AG04450 (cell line): Measurements from ENCODE around the gene TNFSF8. TPM values are rescaled to one million over a fixed set of nuclear protein-coding genes. Genes with fewer than 3 reads are reported as not detected.

Experiments
- CTCF ChIA-PET: fragments of 300-600, 350-600 bp; formaldehyde crosslinking; extraction: SDS; loops from one replicate; lab custom pipeline; 2022; ENCODE audit warnings: antibody characterized with exemption, inconsistent platforms; lab: Charles Lee
- POLR2A ChIA-PET: fragments of 350-600 bp; formaldehyde crosslinking; extraction: SDS; loops from one replicate; lab custom pipeline; 2021; ENCODE audit warnings: antibody characterized with exemption, inconsistent platforms; lab: Yijun Ruan, JAX
- DNase-seq: peaks from one replicate; pipeline ENCODE4 v3.0.0-alpha.2; 2011; ENCODE audit warnings: low read depth, low spot score
- H3K27ac ChIP-seq: one replicate; pipeline ENCODE4 v1.5.1; 2012; ENCODE audit warnings: low read depth, low read length, control low read depth
- H3K27me3 ChIP-seq: one replicate; pipeline ENCODE4 v1.6.0; 2012; ENCODE audit warnings: low read length; ENCODE audit not compliant: control insufficient read depth, insufficient read depth
- H3K4me3 ChIP-seq: 2 replicates; pipeline ENCODE4 v1.5.1; 2011; ENCODE audit warnings: mild to moderate bottlenecking, low read depth, low read length, control low read depth
- H3K9me3 ChIP-seq: 2 replicates; pipeline ENCODE4 v1.5.1; 2012; ENCODE audit warnings: low read length; ENCODE audit not compliant: control insufficient read depth, insufficient read depth
- CTCF ChIP-seq: IDR thresholded peaks from 2 replicates; pipeline ENCODE4 v1.5.1; 2011; ENCODE audit warnings: low read depth, low read length, control low read depth, inconsistent platforms
- polyA plus RNA-seq: library from polyadenylated mRNA; depleted of rRNA; stranded (reverse); fragments of >200 nt; gene quantifications from 2 replicates; pipeline ENCODE4 v1.2.3, GENCODE V29; 2011

TNFSF8 gene
- polyA plus RNA-seq, 1 experiment, result not detected

- ChIA-PET POLR2A (no interaction called here), CTCF (no interaction called here)
- DNase-seq, result no peak
Measured at GRCh38 chr9:114880291-114880745, 50.1 kb downstream of the TNFSF8 start.

GRCh38 chr9:114878879-114879564 lies 51.4 kb downstream of the TNFSF8 start:
- no peaks in the 10 kb centered on the region for H3K27me3 ChIP-seq
- no peak for TF ChIP-seq CTCF
- CTCF ChIA-PET, result no interaction called here
- POLR2A ChIA-PET, result no interaction called here
- no peak for DNase-seq
- H3K4me3 ChIP-seq, result no peak overlapping the region
- no peak overlapping the region for H3K27ac ChIP-seq
- peaks cover 9% of the 10 kb centered on the region for H3K9me3 ChIP-seq

More at GRCh38 chr9:114880291-114880745, 50.1 kb downstream of the TNFSF8 start:
- Histone ChIP-seq H3K9me3 (peaks cover 9% of the 10 kb centered on the region), H3K27me3 (no peaks in the 10 kb centered on the region), H3K27ac (no peak overlapping the region), H3K4me3 (no peak overlapping the region)
- no peak for TF ChIP-seq CTCF

- H3K27me3 ChIP-seq, result no peaks in the 10 kb centered on the region
- DNase-seq, result no peak
- H3K4me3 ChIP-seq, result no peak overlapping the region
- ChIA-PET POLR2A (no interaction called here), CTCF (no interaction called here)
- no peak for TF ChIP-seq CTCF
- no peak overlapping the region for H3K27ac ChIP-seq
- peaks cover 4% of the 10 kb centered on the region for H3K9me3 ChIP-seq
Measured at GRCh38 chr9:114869845-114870244, 60.5 kb downstream of the TNFSF8 start.

- ChIA-PET POLR2A (no interaction called here), CTCF (no interaction called here)
- DNase-seq, result no peak
- H3K4me3 ChIP-seq, result no peak overlapping the region
- no peak overlapping the region for H3K27ac ChIP-seq
- H3K27me3 ChIP-seq, result no peaks in the 10 kb centered on the region
- no peak for TF ChIP-seq CTCF
- peaks cover 4% of the 10 kb centered on the region for H3K9me3 ChIP-seq
Measured at GRCh38 chr9:114869378-114869777, 61.0 kb downstream of the TNFSF8 start.

- DNase-seq, result no peak
- Histone ChIP-seq H3K27ac (no peak overlapping the region), H3K4me3 (no peak overlapping the region), H3K27me3 (no peaks in the 10 kb centered on the region), H3K9me3 (peaks cover 4% of the 10 kb centered on the region)
- ChIA-PET CTCF (interaction anchor here (1.1 kb wide), 1 partner anchor 39 kb away, joined by 3 read pairs; no protein-coding TSS in a partner anchor), POLR2A (no interaction called here)
- no peak for TF ChIP-seq CTCF
Measured at GRCh38 chr9:114867327-114867726, 63.1 kb downstream of the TNFSF8 start.
